Stomach (tissue), 9 donors: ENCODE results near the gene RFT1. TPM values are rescaled to one million over a fixed set of nuclear protein-coding genes. Genes with fewer than 3 reads are reported as not detected.

Experiments
- DNase-seq, 2 donors: peaks; one replicate each; pipeline versions ENCODE4 v3.0.0 to v3.0.0-alpha.2; 2013 to 2019
- H3K27ac ChIP-seq, 5 donors: fragments of 200-600 bp in 4 of 5; sonication (generic) in 4 of 5; one replicate each; pipeline ENCODE4 v1.5.1; 2013 to 2019; ENCODE audit warnings: mild to moderate bottlenecking in 1 of 5, moderate library complexity in 1 of 5
- H3K27me3 ChIP-seq, 3 donors: fragments of 200-600 bp; sonication (generic); one replicate each; pipeline ENCODE4 v1.5.1; 2017 to 2019; ENCODE audit warnings: mixed run types in 1 of 3
- H3K36me3 ChIP-seq, 4 donors: fragments of 200-600 bp; sonication (generic); 1 replicate in 3 of 4; 2 replicates in 1 of 4; pipeline ENCODE4 v1.5.1; 2016 to 2019
- H3K4me1 ChIP-seq, 4 donors: fragments of 200-600 bp; sonication (generic); one replicate each; pipeline ENCODE4 v1.5.1; 2016 to 2019
- H3K4me3 ChIP-seq, 4 donors: fragments of 200-600 bp; sonication (generic) in 3 of 4; one replicate each; pipeline ENCODE4 v1.5.1; 2016 to 2019; ENCODE audit warnings: mild to moderate bottlenecking in 1 of 4
- H3K9me3 ChIP-seq, 4 donors: fragments of 200-600 bp; sonication (generic); one replicate each; pipeline ENCODE4 v1.5.1; 2016 to 2019
- EP300 ChIP-seq: sonication (generic); formaldehyde crosslinking; IDR thresholded peaks from one replicate; pipeline ENCODE4 v1.6.1; 2017; ENCODE audit warnings: antibody characterized with exemption
- POLR2A ChIP-seq, 4 donors: fragments of 450-650 bp; IDR thresholded peaks; one replicate each; pipeline ENCODE4 v1.6.1; 2016; ENCODE audit warnings: antibody characterized with exemption in 4 of 4, control low read depth in 2 of 4, mild to moderate bottlenecking in 1 of 4, moderate library complexity in 1 of 4
- POLR2AphosphoS5 ChIP-seq, 3 donors: sonication (generic); formaldehyde crosslinking; IDR thresholded peaks; one replicate each; pipeline ENCODE4 v1.6.1; 2016; ENCODE audit warnings: antibody characterized with exemption in 3 of 3
- WGBS, 5 donors: extraction: QIAGEN DNeasy Blood & Tissue Kit in 3 of 5; methylation state at CpG; one replicate each; pipeline versions ENCODE4 v1.1.5 to v1.1.7; 2013 to 2018; 5-methylcytosine and 5-hydroxymethylcytosine counted together
- intact Hi-C: fragments of 100-400 bp; cut with DNase I; formaldehyde crosslinking; loops from one replicate; pipeline ENCODE4 v1.15.1; 2023; ENCODE audit warnings: low total_unique reads
- polyA plus RNA-seq, 3 donors: library from polyadenylated mRNA; stranded (reverse); fragments of 200-250 nt; gene quantifications; one replicate each; pipeline ENCODE4 v1.2.3, GENCODE V29; 2013
- total RNA-seq, 5 donors: library from RNA; depleted of rRNA; stranded (reverse); fragments of >200 nt; gene quantifications; one replicate each; pipeline versions ENCODE4 v1.1.0 to v1.2.3, GENCODE V29; 2014 to 2016
- TF ChIP-seq, protein P1 (sequence below), 7 experiments: fragments of 450-650 bp in 4 of 7; fragments of 200-600 bp in 3 of 7; sonication (generic) in 3 of 7; IDR thresholded peaks; one replicate each; pipeline ENCODE4 v1.5.1; 2016 to 2019; ENCODE audit warnings: antibody characterized with exemption in 7 of 7, control low read depth in 2 of 7, mild to moderate bottlenecking in 1 of 7
- donor health status: healthy with polysubstance abuse.
- donor health status: Bipolar disorder and iron deficiency.
- donor health status: healthy.

RFT1 gene
- total and polyA plus RNA-seq, 8 donors, result 3.3 to 16.8 (median 7.6) TPM; not detected in 1

DNA sequence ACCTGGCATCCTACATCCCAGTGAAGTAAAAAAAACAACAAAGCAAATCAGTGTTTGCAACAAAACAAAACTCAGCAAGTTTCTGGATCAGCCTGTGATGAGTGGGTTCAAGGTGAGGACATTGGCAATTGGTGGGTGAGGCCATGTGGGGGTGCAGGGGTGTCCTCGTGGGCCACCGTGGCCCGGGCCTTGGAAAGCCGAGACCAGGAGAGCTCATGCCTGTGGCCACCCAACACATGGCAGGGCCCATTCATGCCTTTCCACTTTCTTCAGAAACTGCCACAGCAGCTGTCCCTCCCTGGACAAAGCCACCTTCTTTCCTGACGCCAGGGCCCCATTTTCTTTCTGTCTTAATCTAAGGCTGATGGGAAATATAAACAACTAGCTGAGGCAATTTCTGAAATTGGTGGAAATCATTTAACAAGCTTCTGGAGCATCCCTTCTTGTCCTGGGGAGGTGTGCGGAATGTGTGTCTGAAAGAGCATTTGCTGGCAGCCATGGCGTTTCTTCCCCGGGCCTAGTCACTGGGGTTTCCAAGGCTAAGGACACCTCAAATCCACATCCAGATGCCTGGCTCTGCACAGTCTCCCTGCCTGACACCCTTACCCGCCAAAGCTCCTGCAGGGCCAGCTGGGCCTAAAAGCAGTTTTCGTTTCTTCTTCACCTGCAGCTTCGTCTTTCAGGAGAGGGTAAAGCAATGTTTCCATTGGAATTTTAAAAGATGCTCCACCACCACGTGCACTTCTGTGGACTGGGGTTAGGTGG, 50.3 kb downstream of the RFT1 start:
- Histone ChIP-seq H3K9me3 (no peaks in the 10 kb centered on the region), H3K36me3 (peaks cover 0 to 14% (median 5%) of the 10 kb centered on the region in 4 donors), H3K4me1 (peaks cover 0 to 17% (median 7%) of the 10 kb centered on the region in 4 donors), H3K4me3 (no peak overlapping the region), H3K27me3 (no peaks in the 10 kb centered on the region), H3K27ac (no peak overlapping the region)
- WGBS, 5 donors, result 71 to 88% (median 83%) methylated on average over 12 of the region's 12 CpGs
- TF ChIP-seq POLR2AphosphoS5 (IDR thresholded peaks at IDR 0.05) (no peak), EP300 (no peak), POLR2A (IDR thresholded peaks at IDR 0.05) (no peak)
- TF ChIP-seq, protein P1, sequence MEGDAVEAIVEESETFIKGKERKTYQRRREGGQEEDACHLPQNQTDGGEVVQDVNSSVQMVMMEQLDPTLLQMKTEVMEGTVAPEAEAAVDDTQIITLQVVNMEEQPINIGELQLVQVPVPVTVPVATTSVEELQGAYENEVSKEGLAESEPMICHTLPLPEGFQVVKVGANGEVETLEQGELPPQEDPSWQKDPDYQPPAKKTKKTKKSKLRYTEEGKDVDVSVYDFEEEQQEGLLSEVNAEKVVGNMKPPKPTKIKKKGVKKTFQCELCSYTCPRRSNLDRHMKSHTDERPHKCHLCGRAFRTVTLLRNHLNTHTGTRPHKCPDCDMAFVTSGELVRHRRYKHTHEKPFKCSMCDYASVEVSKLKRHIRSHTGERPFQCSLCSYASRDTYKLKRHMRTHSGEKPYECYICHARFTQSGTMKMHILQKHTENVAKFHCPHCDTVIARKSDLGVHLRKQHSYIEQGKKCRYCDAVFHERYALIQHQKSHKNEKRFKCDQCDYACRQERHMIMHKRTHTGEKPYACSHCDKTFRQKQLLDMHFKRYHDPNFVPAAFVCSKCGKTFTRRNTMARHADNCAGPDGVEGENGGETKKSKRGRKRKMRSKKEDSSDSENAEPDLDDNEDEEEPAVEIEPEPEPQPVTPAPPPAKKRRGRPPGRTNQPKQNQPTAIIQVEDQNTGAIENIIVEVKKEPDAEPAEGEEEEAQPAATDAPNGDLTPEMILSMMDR (IDR thresholded peaks at IDR 0.05), result no peak
- intact Hi-C loops, result loop anchor here (10.0 kb wide), 2 partner anchors 225 to 335 kb away; no protein-coding TSS in a partner anchor
- DNase-seq, result no peak

DNA sequence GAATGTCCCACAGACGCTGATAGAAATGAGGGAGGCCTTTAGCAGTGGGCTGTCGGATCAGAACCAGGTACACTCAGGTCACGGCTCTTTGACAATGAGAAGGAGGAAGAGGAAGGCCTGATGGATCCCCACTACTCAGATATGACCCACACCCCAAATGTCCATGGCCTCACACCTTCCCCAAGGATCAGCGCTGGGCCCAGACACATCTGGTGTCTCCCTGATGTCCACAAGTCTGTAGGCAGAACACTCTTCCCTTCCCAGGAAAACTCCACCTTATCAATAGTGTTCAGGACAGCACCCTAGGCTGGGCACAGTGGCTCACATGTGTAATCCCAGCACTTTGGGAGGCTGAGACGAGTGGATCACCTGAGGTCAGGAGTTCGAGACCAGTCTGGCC, 51.1 kb downstream of the RFT1 start:
- Histone ChIP-seq H3K27me3 (no peaks in the 10 kb centered on the region), H3K27ac (no peak overlapping the region), H3K4me3 (no peak overlapping the region), H3K9me3 (no peaks in the 10 kb centered on the region), H3K4me1 (peaks cover 0 to 8% (median 4%) of the 10 kb centered on the region in 4 donors), H3K36me3 (peaks cover 0 to 9% (median 4%) of the 10 kb centered on the region in 4 donors)
- intact Hi-C loops, result loop anchor here (10.0 kb wide), 2 partner anchors 224 to 334 kb away; no protein-coding TSS in a partner anchor
- no peak for TF ChIP-seq POLR2A (IDR thresholded peaks at IDR 0.05)
- TF ChIP-seq POLR2AphosphoS5 (IDR thresholded peaks at IDR 0.05), result no peak
- TF ChIP-seq EP300, result no peak
- TF ChIP-seq, protein P1 (IDR thresholded peaks at IDR 0.05), result no peak
- no peak for DNase-seq
- 91 to 97% (median 95%) methylated on average over 6 of the region's 6 CpGs for WGBS, 5 donors

DNA sequence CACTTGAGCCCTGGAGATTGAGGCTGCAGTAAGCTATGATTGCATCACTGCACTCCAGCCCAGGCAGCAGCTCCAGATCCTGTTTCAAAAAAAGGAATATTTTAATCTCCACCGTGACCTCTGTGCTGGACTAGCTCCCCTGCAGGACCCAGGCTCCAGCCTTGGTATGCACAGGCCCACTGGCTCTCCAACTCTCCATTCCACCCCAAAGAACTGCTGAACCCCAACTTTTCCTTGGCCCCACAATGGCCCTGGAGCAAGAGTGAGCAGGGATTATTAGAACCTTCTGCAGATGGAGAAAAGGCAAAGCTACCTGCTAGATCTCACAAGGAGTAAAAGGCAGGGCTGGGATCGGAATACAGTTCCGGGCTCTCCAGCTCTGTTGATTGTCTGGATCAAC, 51.6 kb downstream of the RFT1 start:
- H3K4me3 ChIP-seq, result no peak overlapping the region
- no peaks in the 10 kb centered on the region for H3K9me3 ChIP-seq
- H3K27ac ChIP-seq, result no peak overlapping the region
- 85 to 97% (median 90%) methylated on average over 3 of the region's 3 CpGs for WGBS, 5 donors
- intact Hi-C loops, result loop anchor here (10.0 kb wide), 2 partner anchors 224 to 334 kb away; no protein-coding TSS in a partner anchor
- H3K27me3 ChIP-seq, result no peaks in the 10 kb centered on the region
- no peak for DNase-seq
- TF ChIP-seq EP300 (no peak), POLR2A (IDR thresholded peaks at IDR 0.05) (no peak), POLR2AphosphoS5 (IDR thresholded peaks at IDR 0.05) (no peak)
- TF ChIP-seq, protein P1 (IDR thresholded peaks at IDR 0.05), result no peak
- H3K4me1 ChIP-seq, result peaks cover 0 to 6% (median 3%) of the 10 kb centered on the region in 4 donors
- peaks cover 0 to 9% (median 4%) of the 10 kb centered on the region in 4 donors for H3K36me3 ChIP-seq

DNA sequence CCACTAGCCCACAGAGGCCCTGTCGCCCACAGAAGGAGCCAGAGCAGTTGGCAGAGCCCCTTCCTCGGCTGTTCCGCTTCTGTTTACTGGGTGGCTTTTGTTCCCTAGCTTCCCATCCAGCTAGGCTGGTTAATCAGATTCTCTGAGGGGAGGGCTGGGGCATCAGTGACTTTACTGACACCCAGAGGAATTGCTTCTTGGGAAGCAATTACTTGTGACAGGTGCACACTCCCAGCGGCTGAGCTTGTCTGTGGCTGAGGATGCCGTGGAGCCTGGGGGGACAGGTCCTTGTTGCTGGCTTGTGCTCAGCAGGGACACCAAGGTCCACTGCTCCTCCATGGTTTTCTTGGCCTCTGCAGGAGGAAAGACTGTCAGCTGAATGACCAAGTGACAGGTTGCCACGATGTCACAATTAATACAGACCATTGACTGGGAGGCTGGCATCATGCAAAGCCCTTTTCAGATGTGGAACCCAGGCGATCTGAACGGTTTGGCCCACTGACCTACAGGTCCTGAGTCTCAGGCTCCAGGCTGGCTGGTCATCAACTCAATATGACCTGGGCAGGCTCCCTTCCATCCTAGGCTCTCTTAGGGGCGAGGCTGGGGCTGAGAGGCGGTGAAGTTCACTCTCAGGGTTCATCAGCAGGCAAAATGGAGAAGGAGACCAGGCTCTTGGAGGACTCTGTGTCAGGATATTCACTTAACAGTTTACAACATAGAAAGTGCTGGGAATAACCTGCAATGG, 52.6 kb downstream of the RFT1 start:
- intact Hi-C loops, result loop anchor here (10.0 kb wide), 2 partner anchors 223 to 333 kb away; no protein-coding TSS in a partner anchor
- TF ChIP-seq EP300 (no peak), POLR2AphosphoS5 (IDR thresholded peaks at IDR 0.05) (no peak), POLR2A (IDR thresholded peaks at IDR 0.05) (no peak)
- TF ChIP-seq, protein P1 (IDR thresholded peaks at IDR 0.05), result no peak
- WGBS, 5 donors, result 86 to 93% (median 88%) methylated on average over 9 to 10 of the region's 10 CpGs

More for the DNA sequence above, 52.6 kb downstream of the RFT1 start:
- Histone ChIP-seq H3K4me3 (no peak overlapping the region), H3K27ac (no peak overlapping the region), H3K9me3 (no peaks in the 10 kb centered on the region), H3K27me3 (no peaks in the 10 kb centered on the region), H3K36me3 (peaks cover 0 to 9% (median 4%) of the 10 kb centered on the region in 4 donors), H3K4me1 (peaks cover under 1 to 11% (median 10%) of the 10 kb centered on the region in 4 donors)
- no peak for DNase-seq
